K562 treated with DMSO at 1 percent for 4 hours (cell line): ENCODE measurements around the gene DEFB113. TPM values are rescaled to one million over a fixed set of nuclear protein-coding genes. Genes with fewer than 3 reads are reported as not detected.

Source experiments
- total RNA-seq: library from RNA; unstranded; fragments of 300-600 nt; gene quantifications from 2 replicates; pipeline ENCODE4 v1.2.3, GENCODE V29; 2022; ENCODE audit not compliant: insufficient read depth

Gene DEFB113
- total RNA-seq: not detected in 2 replicates

GRCh38 chr6:49969605-49970004 lies at the start of gene DEFB113:
Gene DEFB113 (minus strand): TSS chr6:49969625. CDS start chr6:49969625, 0 bp downstream.

GRCh38 chr6:49964064-49964463 lies 5.4 kb downstream of the DEFB113 start, which contains the start of gene DEFB114:
Gene DEFB114 (minus strand): TSS chr6:49964164. CDS start chr6:49964105, 59 bp downstream.

Other genes with a start within 250 kb of the DEFB113 start
- gene CRISP3, start 225.2 kb downstream of the DEFB113 start, total RNA-seq: 0.65 TPM in 1 of 2 replicates, not detected in the other
- gene PGK2, start 182.3 kb downstream of the DEFB113 start, total RNA-seq: not detected in 2 replicates
- not detected in 2 replicates for gene CRISP1, start 103.1 kb downstream of the DEFB113 start, total RNA-seq
- not detected in 2 replicates for gene DEFB114, start 5.5 kb downstream of the DEFB113 start, total RNA-seq
- not detected in 2 replicates for gene DEFB110, start 52.4 kb upstream of the DEFB113 start, total RNA-seq
- gene DEFB112, start 80.3 kb upstream of the DEFB113 start, total RNA-seq: not detected in 2 replicates